WTC11 (cell line): ENCODE results near the gene JAGN1. TPM values are rescaled to one million over a fixed set of nuclear protein-coding genes. Genes with fewer than 3 reads are reported as not detected.

Source experiments
- ATAC-seq: fragments of 200-7000 bp; cut with Tn5 transposase; 2 replicates; pipeline ENCODE4 v1.10.0; 2021; ENCODE audit warnings: mild to moderate bottlenecking, moderate library complexity
- CTCF ChIA-PET: fragments of 300-600 bp; sonication (Branson Sonifier 250); formaldehyde crosslinking; loops from one replicate; lab custom pipeline; 2021; ENCODE audit warnings: antibody characterized with exemption; lab: Charles Lee
- POLR2A ChIA-PET: fragments of 350-600 bp; sonication (Branson Sonifier 250); formaldehyde crosslinking; loops from one replicate; lab custom pipeline; 2021; ENCODE audit warnings: antibody characterized with exemption; lab: Charles Lee
- DNase-seq: peaks from one replicate; pipeline ENCODE4 v3.0.0; 2021; ENCODE audit warnings: low spot score
- H3K27ac Mint-ChIP-seq: 2 replicates; pipeline ENCODE4 v1.8.0; 2021; ENCODE audit warnings: mixed read lengths
- H3K27me3 Mint-ChIP-seq: 2 replicates; pipeline ENCODE4 v1.8.0; 2021; ENCODE audit warnings: low read depth, mild to moderate bottlenecking, moderate library complexity, mixed read lengths
- H3K36me3 Mint-ChIP-seq: 2 replicates; pipeline ENCODE4 v1.8.0; 2021; ENCODE audit warnings: mixed read lengths
- H3K4me1 Mint-ChIP-seq: 2 replicates; pipeline ENCODE4 v1.8.0; 2022; ENCODE audit warnings: mixed read lengths
- H3K4me3 Mint-ChIP-seq: 2 replicates; pipeline ENCODE4 v1.8.0; 2021; ENCODE audit warnings: mild to moderate bottlenecking, moderate library complexity, mixed read lengths
- H3K9me3 Mint-ChIP-seq: 2 replicates; pipeline ENCODE4 v1.8.0; 2021; ENCODE audit warnings: mixed read lengths
- CBFB ChIP-seq: sonication (generic); formaldehyde crosslinking; IDR thresholded peaks from 2 replicates; pipeline ENCODE4 v1.8.1; 2022; ENCODE audit warnings: mild to moderate bottlenecking, low read depth, missing genetic modification reagents
- ELF4 ChIP-seq: sonication (generic); formaldehyde crosslinking; IDR thresholded peaks from 2 replicates; pipeline ENCODE4 v1.8.1; 2022; ENCODE audit warnings: low read depth, mild to moderate bottlenecking, moderate library complexity, missing genetic modification reagents
- ETV6 ChIP-seq: sonication (generic); formaldehyde crosslinking; IDR thresholded peaks from 2 replicates; pipeline ENCODE4 v1.8.1; 2022; ENCODE audit warnings: mild to moderate bottlenecking, missing genetic modification reagents
- FOXJ3 ChIP-seq: sonication (generic); formaldehyde crosslinking; IDR thresholded peaks from 2 replicates; pipeline ENCODE4 v1.9.0; 2021; ENCODE audit warnings: missing genetic modification reagents, mild to moderate bottlenecking, borderline replicate concordance
- FOXK1 ChIP-seq: sonication (generic); formaldehyde crosslinking; IDR thresholded peaks from 2 replicates; pipeline ENCODE4 v1.8.0; 2022; ENCODE audit warnings: mild to moderate bottlenecking, moderate library complexity, missing genetic modification reagents
- GTF2I ChIP-seq: fragments of 250-450 bp; sonication (Bioruptor Pico); conservative IDR thresholded peaks from 2 replicates; pipeline ENCODE4 v1.4.0; 2021; ENCODE audit warnings: mild to moderate bottlenecking
- IRF2 ChIP-seq: sonication (generic); formaldehyde crosslinking; IDR thresholded peaks from 2 replicates; pipeline ENCODE4 v1.8.0; 2022; ENCODE audit warnings: low read depth, missing genetic modification reagents, borderline replicate concordance
- JUN ChIP-seq: sonication (generic); formaldehyde crosslinking; IDR thresholded peaks from 2 replicates; pipeline ENCODE4 v1.8.0; 2023; ENCODE audit warnings: mild to moderate bottlenecking, missing genetic modification reagents
- NR3C1 ChIP-seq: sonication (generic); formaldehyde crosslinking; conservative IDR thresholded peaks from 2 replicates; pipeline ENCODE4 v1.8.1; 2023; ENCODE audit warnings: low read depth, mild to moderate bottlenecking, missing genetic modification reagents
- SMAD3 ChIP-seq: sonication (generic); formaldehyde crosslinking; IDR thresholded peaks from 2 replicates; pipeline ENCODE4 v1.8.0; 2022; ENCODE audit warnings: missing genetic modification reagents, mild to moderate bottlenecking, borderline replicate concordance
- TEAD4 ChIP-seq: sonication (generic); formaldehyde crosslinking; IDR thresholded peaks from 2 replicates; pipeline ENCODE4 v1.8.0; 2022; ENCODE audit warnings: mild to moderate bottlenecking, missing genetic modification reagents
- TP53 ChIP-seq: sonication (generic); formaldehyde crosslinking; IDR thresholded peaks from 2 replicates; pipeline ENCODE4 v1.8.1; 2023; ENCODE audit warnings: mild to moderate bottlenecking, missing genetic modification reagents
- total RNA-seq: library from RNA; stranded (reverse); gene quantifications from 3 replicates; pipeline ENCODE4 v1.2.3, GENCODE V29; 2021
- TF ChIP-seq, protein P1 (sequence below): sonication (generic); formaldehyde crosslinking; IDR thresholded peaks from 2 replicates; pipeline ENCODE4 v1.8.1; 2023; ENCODE audit warnings: mild to moderate bottlenecking, missing genetic modification reagents
- TF ChIP-seq, protein P2 (sequence below): sonication (generic); formaldehyde crosslinking; IDR thresholded peaks from 2 replicates; pipeline ENCODE4 v1.8.1; 2023; ENCODE audit warnings: mild to moderate bottlenecking, moderate library complexity, missing genetic modification reagents
- TF ChIP-seq, protein P3 (sequence below): sonication (generic); formaldehyde crosslinking; IDR thresholded peaks from 2 replicates; pipeline ENCODE4 v1.8.1; 2022; ENCODE audit warnings: low read depth, mild to moderate bottlenecking, moderate library complexity, missing genetic modification reagents, borderline replicate concordance
- TF ChIP-seq, protein P4 (sequence below): sonication (generic); formaldehyde crosslinking; IDR thresholded peaks from 2 replicates; pipeline ENCODE4 v1.8.1; 2022; ENCODE audit warnings: mild to moderate bottlenecking, missing genetic modification reagents, moderate library complexity, borderline replicate concordance
- TF ChIP-seq, protein P5 (sequence below): fragments of 250-450 bp; sonication (Bioruptor Pico); conservative IDR thresholded peaks from 2 replicates; pipeline ENCODE4 v1.9.0; 2021; ENCODE audit warnings: mild to moderate bottlenecking
- TF ChIP-seq, protein P6 (sequence below): sonication (generic); formaldehyde crosslinking; IDR thresholded peaks from 2 replicates; pipeline ENCODE4 v1.8.1; 2022; ENCODE audit warnings: missing genetic modification reagents, borderline replicate concordance
- TF ChIP-seq, protein P7 (sequence below): sonication (generic); formaldehyde crosslinking; IDR thresholded peaks from 2 replicates; pipeline ENCODE4 v1.8.1; 2023; ENCODE audit warnings: mild to moderate bottlenecking, missing genetic modification reagents, moderate library complexity

JAGN1 gene
- total RNA-seq, 1 experiment from 2014 or later = 25.6 TPM

DNA sequence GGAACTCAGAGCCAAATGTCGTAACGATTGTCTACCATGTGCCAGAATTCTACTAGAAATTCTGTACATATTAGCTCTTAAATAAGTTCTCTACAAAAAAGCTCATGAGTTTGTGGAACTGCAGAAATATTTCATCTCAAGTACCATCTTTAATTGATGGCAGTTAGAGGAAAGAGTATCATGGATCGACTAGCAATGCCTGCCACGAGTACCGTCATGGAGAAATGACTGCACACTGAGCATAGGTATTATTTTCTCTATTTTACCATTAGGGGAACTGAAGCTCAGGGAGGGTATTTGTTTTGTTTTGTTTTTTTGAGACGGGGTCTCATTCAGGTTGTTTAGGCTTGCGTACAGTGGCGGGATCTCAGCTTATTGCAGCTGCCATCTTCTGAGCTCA is 49.4 kb upstream of the JAGN1 start:
- ChIA-PET POLR2A (no interaction called here), CTCF (interaction anchor here (0.6 to 1.5 kb wide), 2 partner anchors 49 to 91 kb away, joined by 3 to 4 read pairs; no protein-coding TSS in a partner anchor)
- TF ChIP-seq FOXK1 (CRISPR knock-in tag) = no peak
- TF ChIP-seq, protein P1, sequence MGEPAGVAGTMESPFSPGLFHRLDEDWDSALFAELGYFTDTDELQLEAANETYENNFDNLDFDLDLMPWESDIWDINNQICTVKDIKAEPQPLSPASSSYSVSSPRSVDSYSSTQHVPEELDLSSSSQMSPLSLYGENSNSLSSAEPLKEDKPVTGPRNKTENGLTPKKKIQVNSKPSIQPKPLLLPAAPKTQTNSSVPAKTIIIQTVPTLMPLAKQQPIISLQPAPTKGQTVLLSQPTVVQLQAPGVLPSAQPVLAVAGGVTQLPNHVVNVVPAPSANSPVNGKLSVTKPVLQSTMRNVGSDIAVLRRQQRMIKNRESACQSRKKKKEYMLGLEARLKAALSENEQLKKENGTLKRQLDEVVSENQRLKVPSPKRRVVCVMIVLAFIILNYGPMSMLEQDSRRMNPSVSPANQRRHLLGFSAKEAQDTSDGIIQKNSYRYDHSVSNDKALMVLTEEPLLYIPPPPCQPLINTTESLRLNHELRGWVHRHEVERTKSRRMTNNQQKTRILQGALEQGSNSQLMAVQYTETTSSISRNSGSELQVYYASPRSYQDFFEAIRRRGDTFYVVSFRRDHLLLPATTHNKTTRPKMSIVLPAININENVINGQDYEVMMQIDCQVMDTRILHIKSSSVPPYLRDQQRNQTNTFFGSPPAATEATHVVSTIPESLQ = no peak
- TF ChIP-seq, protein P2, sequence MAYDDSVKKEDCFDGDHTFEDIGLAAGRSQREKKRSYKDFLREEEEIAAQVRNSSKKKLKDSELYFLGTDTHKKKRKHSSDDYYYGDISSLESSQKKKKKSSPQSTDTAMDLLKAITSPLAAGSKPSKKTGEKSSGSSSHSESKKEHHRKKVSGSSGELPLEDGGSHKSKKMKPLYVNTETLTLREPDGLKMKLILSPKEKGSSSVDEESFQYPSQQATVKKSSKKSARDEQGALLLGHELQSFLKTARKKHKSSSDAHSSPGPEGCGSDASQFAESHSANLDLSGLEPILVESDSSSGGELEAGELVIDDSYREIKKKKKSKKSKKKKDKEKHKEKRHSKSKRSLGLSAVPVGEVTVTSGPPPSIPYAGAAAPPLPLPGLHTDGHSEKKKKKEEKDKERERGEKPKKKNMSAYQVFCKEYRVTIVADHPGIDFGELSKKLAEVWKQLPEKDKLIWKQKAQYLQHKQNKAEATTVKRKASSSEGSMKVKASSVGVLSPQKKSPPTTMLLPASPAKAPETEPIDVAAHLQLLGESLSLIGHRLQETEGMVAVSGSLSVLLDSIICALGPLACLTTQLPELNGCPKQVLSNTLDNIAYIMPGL (CRISPR knock-in tag) = no peak
- no peak for TF ChIP-seq TEAD4 (CRISPR knock-in tag)
- no peak for TF ChIP-seq CBFB (CRISPR knock-in tag)
- no peak for TF ChIP-seq NR3C1 (CRISPR knock-in tag)
- TF ChIP-seq, protein P3, sequence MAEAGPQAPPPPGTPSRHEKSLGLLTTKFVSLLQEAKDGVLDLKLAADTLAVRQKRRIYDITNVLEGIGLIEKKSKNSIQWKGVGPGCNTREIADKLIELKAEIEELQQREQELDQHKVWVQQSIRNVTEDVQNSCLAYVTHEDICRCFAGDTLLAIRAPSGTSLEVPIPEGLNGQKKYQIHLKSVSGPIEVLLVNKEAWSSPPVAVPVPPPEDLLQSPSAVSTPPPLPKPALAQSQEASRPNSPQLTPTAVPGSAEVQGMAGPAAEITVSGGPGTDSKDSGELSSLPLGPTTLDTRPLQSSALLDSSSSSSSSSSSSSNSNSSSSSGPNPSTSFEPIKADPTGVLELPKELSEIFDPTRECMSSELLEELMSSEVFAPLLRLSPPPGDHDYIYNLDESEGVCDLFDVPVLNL (CRISPR knock-in tag) = no peak
- TF ChIP-seq GTF2I (CRISPR knock-in tag) = no peak
- no peak for TF ChIP-seq TP53 (CRISPR knock-in tag)
- TF ChIP-seq, protein P4, sequence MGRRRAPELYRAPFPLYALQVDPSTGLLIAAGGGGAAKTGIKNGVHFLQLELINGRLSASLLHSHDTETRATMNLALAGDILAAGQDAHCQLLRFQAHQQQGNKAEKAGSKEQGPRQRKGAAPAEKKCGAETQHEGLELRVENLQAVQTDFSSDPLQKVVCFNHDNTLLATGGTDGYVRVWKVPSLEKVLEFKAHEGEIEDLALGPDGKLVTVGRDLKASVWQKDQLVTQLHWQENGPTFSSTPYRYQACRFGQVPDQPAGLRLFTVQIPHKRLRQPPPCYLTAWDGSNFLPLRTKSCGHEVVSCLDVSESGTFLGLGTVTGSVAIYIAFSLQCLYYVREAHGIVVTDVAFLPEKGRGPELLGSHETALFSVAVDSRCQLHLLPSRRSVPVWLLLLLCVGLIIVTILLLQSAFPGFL (CRISPR knock-in tag) = no peak
- no peak for TF ChIP-seq SMAD3 (CRISPR knock-in tag)
- no peak for TF ChIP-seq ETV6 (CRISPR knock-in tag)
- no peak for TF ChIP-seq IRF2 (CRISPR knock-in tag)
- no peak for TF ChIP-seq JUN
- no peak for TF ChIP-seq FOXJ3 (CRISPR knock-in tag)
- TF ChIP-seq, protein P5, sequence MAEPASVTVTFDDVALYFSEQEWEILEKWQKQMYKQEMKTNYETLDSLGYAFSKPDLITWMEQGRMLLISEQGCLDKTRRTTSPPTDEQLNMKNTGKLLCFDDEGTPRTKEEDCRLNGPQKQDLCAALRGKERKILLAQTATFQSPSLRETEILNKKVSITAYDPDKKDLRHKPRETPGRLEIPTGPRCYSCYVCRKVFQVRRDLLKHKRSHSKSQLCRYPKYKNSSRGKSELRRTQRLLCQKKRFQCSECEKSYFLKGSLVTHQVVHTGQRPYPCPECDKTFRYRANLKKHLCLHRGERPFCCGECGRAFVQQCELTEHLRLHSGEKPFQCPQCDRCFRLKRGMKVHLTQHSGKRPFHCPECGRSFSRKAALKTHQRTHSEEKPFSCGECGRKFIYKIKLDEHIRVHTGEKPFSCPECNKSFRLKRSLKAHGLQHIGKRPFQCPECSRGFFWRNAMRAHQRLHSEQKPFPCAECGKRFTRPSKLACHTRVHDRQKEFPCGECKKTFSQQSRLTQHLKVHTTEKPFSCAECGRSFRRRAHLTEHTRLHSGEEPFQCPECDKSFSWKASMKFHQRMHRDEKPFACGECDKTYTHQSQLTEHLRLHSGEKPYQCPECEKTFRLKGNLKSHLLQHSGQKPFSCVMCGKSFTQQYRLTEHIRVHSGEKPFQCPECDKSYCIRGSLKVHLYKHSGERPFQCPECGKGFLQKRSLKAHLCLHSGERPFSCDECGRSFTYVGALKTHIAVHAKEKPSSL (CRISPR knock-in tag) = no peak
- TF ChIP-seq ELF4 = no peak
- TF ChIP-seq, protein P6, sequence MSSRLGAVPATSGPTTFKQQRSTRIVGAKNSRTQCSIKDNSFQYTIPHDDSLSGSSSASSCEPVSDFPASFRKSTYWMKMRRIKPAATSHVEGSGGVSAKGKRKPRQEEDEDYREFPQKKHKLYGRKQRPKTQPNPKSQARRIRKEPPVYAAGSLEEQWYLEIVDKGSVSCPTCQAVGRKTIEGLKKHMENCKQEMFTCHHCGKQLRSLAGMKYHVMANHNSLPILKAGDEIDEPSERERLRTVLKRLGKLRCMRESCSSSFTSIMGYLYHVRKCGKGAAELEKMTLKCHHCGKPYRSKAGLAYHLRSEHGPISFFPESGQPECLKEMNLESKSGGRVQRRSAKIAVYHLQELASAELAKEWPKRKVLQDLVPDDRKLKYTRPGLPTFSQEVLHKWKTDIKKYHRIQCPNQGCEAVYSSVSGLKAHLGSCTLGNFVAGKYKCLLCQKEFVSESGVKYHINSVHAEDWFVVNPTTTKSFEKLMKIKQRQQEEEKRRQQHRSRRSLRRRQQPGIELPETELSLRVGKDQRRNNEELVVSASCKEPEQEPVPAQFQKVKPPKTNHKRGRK (CRISPR knock-in tag) = no peak
- TF ChIP-seq, protein P7, sequence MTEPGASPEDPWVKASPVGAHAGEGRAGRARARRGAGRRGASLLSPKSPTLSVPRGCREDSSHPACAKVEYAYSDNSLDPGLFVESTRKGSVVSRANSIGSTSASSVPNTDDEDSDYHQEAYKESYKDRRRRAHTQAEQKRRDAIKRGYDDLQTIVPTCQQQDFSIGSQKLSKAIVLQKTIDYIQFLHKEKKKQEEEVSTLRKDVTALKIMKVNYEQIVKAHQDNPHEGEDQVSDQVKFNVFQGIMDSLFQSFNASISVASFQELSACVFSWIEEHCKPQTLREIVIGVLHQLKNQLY (CRISPR knock-in tag) = no peak
- no peak for DNase-seq
- Mint-ChIP-seq H3K9me3 (no peaks in the 10 kb centered on the region), H3K4me3 (no peak overlapping the region), H3K27me3 (no peaks in the 10 kb centered on the region), H3K4me1 (peaks cover 6% of the 10 kb centered on the region), H3K36me3 (peaks cover 24% of the 10 kb centered on the region), H3K27ac (no peak overlapping the region)
- no peak for ATAC-seq
